T-cell (primary cell): ENCODE measurements around the gene MMP2. TPM values are rescaled to one million over a fixed set of nuclear protein-coding genes. Genes with fewer than 3 reads are reported as not detected.

Experiments used
- ATAC-seq, 4 experiments: fragments of 200-7000 bp in 3 of 4; fragments of 150-1000 bp in 1 of 4; cut with Tn5 transposase; replicated peaks in 1 of 4; 1 replicate in 3 of 4; 2 replicates in 1 of 4; pipeline ENCODE4 v1.10.0; 2021; ENCODE audit warnings: moderate library complexity in 3 of 4, mild to moderate bottlenecking in 2 of 4, moderate number of reproducible peaks in 1 of 4
- CTCF ChIA-PET, 2 donors: fragments of 300-600 bp; sonication (Branson Sonifier 250); formaldehyde crosslinking; loops; one replicate each; lab custom pipeline; 2022; ENCODE audit warnings: antibody characterized with exemption in 2 of 2; lab: Charles Lee
- POLR2A ChIA-PET, 2 donors: fragments of 300-600 bp; sonication (Branson Sonifier 250); formaldehyde crosslinking; loops; one replicate each; lab custom pipeline; 2022; ENCODE audit warnings: antibody characterized with exemption in 2 of 2; lab: Charles Lee
- DNase-seq, 35 experiments: peaks; one replicate each; pipeline versions ENCODE4 v3.0.0 to v3.0.0-alpha.2; 2013 to 2023
- H3K27ac ChIP-seq: one replicate; pipeline ENCODE4 v1.5.1; 2013; ENCODE audit warnings: low read length
- H3K27me3 ChIP-seq, 2 experiments: replicated peaks in 1 of 2; 1 replicate in 1 of 2; 2 replicates in 1 of 2; pipeline versions ENCODE4 v1.6.1 to v1.7.0; 2013; ENCODE audit warnings: low read length in 1 of 2, mixed read lengths in 1 of 2; ENCODE audit not compliant: control insufficient read depth in 2 of 2, insufficient read depth in 2 of 2; ENCODE audit errors: extremely low read depth in 1 of 2
- H3K36me3 ChIP-seq, 2 donors: 1 replicate in 1 of 2; 2 replicates in 1 of 2; pipeline versions ENCODE4 v1.6.1 to v1.7.0; 2013; ENCODE audit warnings: low read length in 1 of 2; ENCODE audit not compliant: control insufficient read depth in 2 of 2, insufficient read depth in 1 of 2; ENCODE audit errors: extremely low read depth in 1 of 2
- H3K4me1 ChIP-seq, 2 experiments: 1 replicate in 1 of 2; 2 replicates in 1 of 2; pipeline versions ENCODE4 v1.6.1 to v1.7.0; 2013; ENCODE audit warnings: low read length in 2 of 2, mixed read lengths in 1 of 2; ENCODE audit not compliant: insufficient read depth in 2 of 2, control insufficient read depth in 1 of 2; ENCODE audit errors: extremely low read depth in 1 of 2
- H3K4me3 ChIP-seq, 2 donors: 1 replicate in 1 of 2; 2 replicates in 1 of 2; pipeline versions ENCODE4 v1.5.1 to v1.7.0; 2013; ENCODE audit warnings: mild to moderate bottlenecking in 2 of 2, low read length in 1 of 2, moderate library complexity in 1 of 2; ENCODE audit not compliant: control insufficient read depth in 1 of 2; ENCODE audit errors: extremely low read depth in 1 of 2
- H3K9me3 ChIP-seq: 2 replicates; pipeline ENCODE4 v1.7.0; 2013
- H3K27ac Mint-ChIP-seq, 2 donors: one replicate each; pipeline ENCODE4 v1.8.0; 2020 to 2021; ENCODE audit warnings: mild to moderate bottlenecking in 2 of 2, mixed read lengths in 2 of 2
- H3K27me3 Mint-ChIP-seq, 2 donors: one replicate each; pipeline ENCODE4 v1.8.0; 2021 to 2022; ENCODE audit warnings: mixed read lengths in 2 of 2
- H3K36me3 Mint-ChIP-seq: one replicate; pipeline ENCODE4 v1.8.0; 2021; ENCODE audit warnings: mixed read lengths
- H3K4me1 Mint-ChIP-seq, 3 donors: one replicate each; pipeline ENCODE4 v1.8.0; 2020 to 2022; ENCODE audit warnings: mixed read lengths in 3 of 3, mild to moderate bottlenecking in 1 of 3
- H3K4me3 Mint-ChIP-seq, 3 donors: one replicate each; pipeline ENCODE4 v1.8.0; 2020 to 2022; ENCODE audit warnings: mild to moderate bottlenecking in 3 of 3, mixed read lengths in 3 of 3, moderate library complexity in 3 of 3
- H3K9me3 Mint-ChIP-seq, 3 donors: one replicate each; pipeline ENCODE4 v1.8.0; 2020 to 2022; ENCODE audit warnings: mixed read lengths in 3 of 3
- WGBS: methylation state at CpG from one replicate; pipeline ENCODE4 v1.1.5; 2013; ENCODE audit warnings: missing lambda C conversion rate; ENCODE audit not compliant: insufficient coverage; 5-methylcytosine and 5-hydroxymethylcytosine counted together
- total RNA-seq, 35 experiments: library from RNA in 6 of 35; stranded (reverse) in 6 of 35; fragments of 120-200 nt in 1 of 35; gene quantifications; one replicate each; pipeline versions ENCODE4 v1.2.1 to v1.2.4 and lab custom pipeline; 2013 to 2026

MMP2 gene
- total RNA-seq, 5 donors from 2014 or later (not counting 1 experiment from before 2014, with no cell fraction given), result 0.44 to 2.4 (median 1.8) TPM; not detected in 1

- Mint-ChIP-seq H3K27me3 (peaks cover 24 to 31% of the 10 kb centered on the region in 2 donors), H3K4me3 (no peak overlapping the region), H3K36me3 (no peaks in the 10 kb centered on the region), H3K4me1 (peaks cover 10 to 16% (median 10%) of the 10 kb centered on the region in 3 donors), H3K9me3 (no peaks in the 10 kb centered on the region), H3K27ac (no peak overlapping the region)
- Histone ChIP-seq H3K36me3 (no peaks in the 10 kb centered on the region), H3K4me1 (peaks cover 4 to 8% of the 10 kb centered on the region in 2 experiments), H3K9me3 (no peaks in the 10 kb centered on the region), H3K4me3 (no peak overlapping the region), H3K27me3 (peaks cover 0 to 29% of the 10 kb centered on the region in 2 experiments), H3K27ac (no peak overlapping the region)
- 88% methylated on average over 4 of the region's 7 CpGs for WGBS
- ATAC-seq (no peak), DNase-seq (no peak)
- ChIA-PET CTCF (no interaction called here), POLR2A (no interaction called here)
Measured at GRCh38 chr16:55506083-55506482, 27.1 kb downstream of the MMP2 start.

GRCh38 chr16:55506708-55507107, 27.7 kb downstream of the MMP2 start:
- H3K36me3 Mint-ChIP-seq, result no peaks in the 10 kb centered on the region
- H3K27me3 Mint-ChIP-seq, result peaks cover 25 to 32% of the 10 kb centered on the region in 2 donors
- H3K27me3 ChIP-seq, result peaks cover 0 to 29% of the 10 kb centered on the region in 2 experiments
- no peak for ATAC-seq
- WGBS, result 53% methylated on average over 3 of the region's 4 CpGs
- ChIA-PET CTCF (no interaction called here), POLR2A (interaction anchor here in 1 of 2 donors (0.6 kb wide), 1 partner anchor 21 kb away, joined by 3 read pairs; no protein-coding TSS in a partner anchor)
- peaks cover 0 to under 1% (median 0%) of the 10 kb centered on the region in 3 donors for H3K9me3 Mint-ChIP-seq
- H3K4me1 Mint-ChIP-seq, result peaks cover 10 to 16% (median 10%) of the 10 kb centered on the region in 3 donors
- no peak overlapping the region for H3K27ac ChIP-seq
- no peak overlapping the region for H3K27ac Mint-ChIP-seq
- no peaks in the 10 kb centered on the region for H3K9me3 ChIP-seq
- H3K36me3 ChIP-seq, result no peaks in the 10 kb centered on the region
- no peak overlapping the region for H3K4me3 Mint-ChIP-seq
- peaks cover 4 to 8% of the 10 kb centered on the region in 2 experiments for H3K4me1 ChIP-seq
- no peak for DNase-seq
- H3K4me3 ChIP-seq, result no peak overlapping the region

- peaks cover 42 to 44% of the 10 kb centered on the region in 2 donors for H3K27me3 Mint-ChIP-seq
- peaks cover 4 to 8% of the 10 kb centered on the region in 2 experiments for H3K4me1 ChIP-seq
Measured at GRCh38 chr16:55508271-55508921, 29.4 kb downstream of the MMP2 start.

DNA sequence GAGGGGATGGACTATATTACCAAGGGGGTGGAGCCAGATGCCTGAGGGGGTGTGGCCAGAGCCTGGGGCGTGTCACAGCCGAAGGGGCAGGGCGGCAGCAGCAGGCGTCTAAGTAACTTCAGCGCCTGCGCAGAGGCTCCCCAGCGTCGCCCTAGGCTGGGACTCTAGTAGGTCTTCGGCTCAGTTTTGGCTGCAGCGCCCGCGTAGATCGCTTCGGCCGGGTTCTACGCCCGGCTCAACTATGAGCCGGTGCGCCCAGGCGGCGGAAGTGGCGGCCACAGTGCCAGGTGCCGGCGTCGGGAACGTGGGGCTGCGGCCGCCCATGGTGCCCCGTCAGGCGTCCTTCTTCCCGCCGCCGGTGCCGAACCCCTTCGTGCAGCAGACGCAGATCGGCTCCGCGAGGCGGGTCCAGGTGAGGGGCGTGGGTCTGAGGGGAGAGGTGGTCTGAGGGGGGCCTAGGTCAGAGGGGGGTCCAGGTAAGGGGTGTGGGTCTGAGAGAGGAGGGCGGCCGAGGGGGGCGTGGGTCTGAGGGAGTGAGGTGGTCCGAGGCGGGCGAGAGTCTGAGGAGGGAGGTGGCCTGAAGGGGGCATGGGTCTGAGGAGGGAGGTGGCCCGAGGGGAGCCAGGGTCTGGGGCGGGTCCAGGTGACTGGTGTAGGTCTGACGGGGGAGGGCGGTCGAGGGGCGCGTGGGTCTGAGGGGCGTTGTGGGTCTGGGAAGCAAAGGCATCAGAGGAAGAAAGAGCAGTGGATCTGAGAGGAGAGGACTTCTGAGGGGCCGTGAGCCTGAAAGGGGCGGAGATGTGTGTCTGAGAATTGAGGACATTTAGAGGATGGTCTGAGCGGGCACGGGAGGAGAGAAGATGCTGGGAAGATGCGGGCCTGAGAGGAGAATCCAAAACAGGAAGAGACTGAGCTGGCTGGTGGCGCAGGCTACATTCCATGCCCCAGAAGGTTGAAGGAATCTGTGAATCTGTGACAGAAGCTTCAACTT, 30.2 kb downstream of the MMP2 start, which contains the start of gene LPCAT2:
Gene LPCAT2, plus strand, starts transcription at position 132 of the 991 bp plus-strand sequence. Its CDS starts 110 bp downstream, at position 242.
- Histone ChIP-seq H3K4me3 (peak within 1 kb of the TSS in 1 of 2 donors; percentile 67), H3K9me3 (peaks cover 6% of the 10 kb centered on the region), H3K36me3 (no peaks in the 10 kb centered on the region), H3K27ac (no peak within 1 kb of the TSS), H3K27me3 (peaks cover 0 to 29% of the 10 kb centered on the region in 2 experiments), H3K4me1 (peaks cover 4 to 8% of the 10 kb centered on the region in 2 experiments)
- Mint-ChIP-seq H3K27me3 (peaks cover 44 to 47% of the 10 kb centered on the region in 2 donors), H3K4me3 (peak within 1 kb of the TSS in 2 of 3 donors; percentile 40 to 79), H3K27ac (peak within 1 kb of the TSS in 1 of 2 donors; percentile 32), H3K9me3 (peaks cover 9 to 18% (median 12%) of the 10 kb centered on the region in 3 donors), H3K36me3 (peaks cover 6% of the 10 kb centered on the region), H3K4me1 (peaks cover 10 to 16% (median 10%) of the 10 kb centered on the region in 3 donors)
- POLR2A ChIA-PET, result no interaction called here
- DNase-seq, result peak in 12 of 35 experiments; percentile 3 to 35 (median 11)
- CTCF ChIA-PET, result no interaction called here
- 3% methylated on average over 53 of the region's 61 CpGs for WGBS
- peak; percentile 23 to 49 (median 36) for ATAC-seq

More at GRCh38 chr16:55508271-55508921, 29.4 kb downstream of the MMP2 start:
- Mint-ChIP-seq H3K27ac (no peak overlapping the region), H3K36me3 (peaks cover 6% of the 10 kb centered on the region), H3K4me3 (peak overlapping the region in 1 of 3 donors; percentile 79), H3K4me1 (peaks cover 10 to 16% (median 10%) of the 10 kb centered on the region in 3 donors), H3K9me3 (peaks cover 9 to 18% (median 12%) of the 10 kb centered on the region in 3 donors)
- Histone ChIP-seq H3K4me3 (peak overlapping the region in 1 of 2 donors; percentile 67), H3K9me3 (peaks cover 6% of the 10 kb centered on the region), H3K36me3 (no peaks in the 10 kb centered on the region), H3K27ac (no peak overlapping the region), H3K27me3 (peaks cover 0 to 29% of the 10 kb centered on the region in 2 experiments)
- ChIA-PET CTCF (interaction anchor here in 1 of 2 donors (0.6 kb wide), 1 partner anchor 11 kb away, joined by 5 read pairs; no protein-coding TSS in a partner anchor), POLR2A (interaction anchor here in 1 of 2 donors (0.5 kb wide), 1 partner anchor 11 kb away, joined by 5 read pairs; no protein-coding TSS in a partner anchor)
- DNase-seq (no peak), ATAC-seq (no peak)
- WGBS, result 79% methylated on average over 8 of the region's 9 CpGs

DNA sequence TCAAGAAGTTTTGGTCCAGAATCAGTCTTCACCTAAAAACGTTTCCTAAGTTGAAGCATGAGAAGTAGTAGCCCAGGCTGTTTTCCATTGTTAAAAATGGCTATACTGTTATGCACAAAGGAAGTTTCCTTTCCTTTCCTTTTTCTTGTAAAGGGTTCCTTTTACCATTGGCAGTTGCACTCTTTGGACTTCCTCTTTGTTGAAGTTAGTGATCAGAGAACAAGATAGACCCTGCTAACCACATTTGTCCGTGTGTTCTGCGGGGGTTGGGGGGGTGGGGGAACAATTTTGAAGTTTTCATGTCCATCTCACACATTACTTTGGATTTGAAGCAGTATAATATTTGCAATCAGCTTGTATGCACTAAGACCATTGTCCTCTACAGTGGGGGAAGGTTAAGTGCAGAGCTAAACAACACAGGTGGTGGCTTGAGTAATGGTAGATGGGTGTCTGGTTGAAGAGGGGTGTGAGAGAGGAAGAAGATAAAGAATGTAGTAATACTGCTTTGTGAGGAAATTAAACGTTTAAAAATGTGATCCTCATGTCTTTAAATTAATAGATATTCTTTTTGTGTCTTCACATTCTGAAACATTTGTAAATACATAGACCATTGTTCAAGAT, 31.3 kb downstream of the MMP2 start:
- Histone ChIP-seq H3K4me1 (peaks cover 4 to 8% of the 10 kb centered on the region in 2 experiments), H3K27ac (no peak overlapping the region), H3K36me3 (no peaks in the 10 kb centered on the region), H3K4me3 (no peak overlapping the region), H3K27me3 (peaks cover 0 to 29% of the 10 kb centered on the region in 2 experiments), H3K9me3 (peaks cover 6% of the 10 kb centered on the region)
- ATAC-seq (no peak), DNase-seq (no peak)
- WGBS, result no CpG with 5 or more reads among the region's 4 CpGs
- Mint-ChIP-seq H3K4me3 (peak overlapping the region in 1 of 3 donors; percentile 79), H3K36me3 (peaks cover 6% of the 10 kb centered on the region), H3K9me3 (peaks cover 9 to 22% (median 12%) of the 10 kb centered on the region in 3 donors), H3K27me3 (peaks cover 44 to 51% of the 10 kb centered on the region in 2 donors), H3K4me1 (peaks cover 10 to 16% (median 10%) of the 10 kb centered on the region in 3 donors), H3K27ac (no peak overlapping the region)
- ChIA-PET POLR2A (interaction anchor here in 1 of 2 donors (0.6 kb wide), 1 partner anchor 875 kb away, joined by 6 read pairs; no protein-coding TSS in a partner anchor), CTCF (no interaction called here)
